Measurements from ENCODE around the gene GTF2IRD2.
"Not testable (repeated sequence)": the region's sequence is repeated elsewhere in the genome, so short reads cannot be mapped to it uniquely, and the experiment has no call there.

The GTF2IRD2 gene

GRCh38 chr7:74850833-74851721, at the start of gene GTF2IRD2:
GTF2IRD2 (minus strand) TSS chr7:74851605; CDS start chr7:74836378, 15,227 bp downstream.
- not testable (repeated sequence) for DNase-seq (ENCODE audit: low read depth); H3K4me3 ChIP-seq (ENCODE audit: low read length)

GRCh38 chr7:74890158-74891123, 39.0 kb upstream of the GTF2IRD2 start:
- peak; percentile 22 for DNase-seq (ENCODE audit: low read depth)
- H3K4me3 ChIP-seq (ENCODE audit: low read length): peak overlapping the region; percentile 57

- H3K4me3 ChIP-seq (ENCODE audit: low read length): peak overlapping the region; percentile 23
- DNase-seq (ENCODE audit: low read depth): not testable (repeated sequence)
These were observed 38.2 kb upstream of the GTF2IRD2 start for GRCh38 chr7:74889518-74890129.

- H3K4me3 ChIP-seq (ENCODE audit: low read length); DNase-seq (ENCODE audit: low read depth): not testable (repeated sequence)
These were observed 33.9 kb upstream of the GTF2IRD2 start for GRCh38 chr7:74885295-74885694.

GRCh38 chr7:74882110-74882509, 30.7 kb upstream of the GTF2IRD2 start:
- DNase-seq (ENCODE audit: low read depth); H3K4me3 ChIP-seq (ENCODE audit: low read length): not testable (repeated sequence)

GRCh38 chr7:74874748-74875512, 23.5 kb upstream of the GTF2IRD2 start:
- H3K4me3 ChIP-seq (ENCODE audit: low read length); DNase-seq (ENCODE audit: low read depth): not testable (repeated sequence)

GRCh38 chr7:74874104-74874747, 22.8 kb upstream of the GTF2IRD2 start:
- not testable (repeated sequence) for H3K4me3 ChIP-seq (ENCODE audit: low read length); DNase-seq (ENCODE audit: low read depth)

GRCh38 chr7:74872542-74872941, 21.1 kb upstream of the GTF2IRD2 start:
- H3K4me3 ChIP-seq (ENCODE audit: low read length); DNase-seq (ENCODE audit: low read depth): not testable (repeated sequence)

- not testable (repeated sequence) for DNase-seq (ENCODE audit: low read depth); H3K4me3 ChIP-seq (ENCODE audit: low read length)
These were observed 14.4 kb upstream of the GTF2IRD2 start for GRCh38 chr7:74865777-74866176.

- not testable (repeated sequence) for H3K4me3 ChIP-seq (ENCODE audit: low read length); DNase-seq (ENCODE audit: low read depth)
These were observed 1.6 kb downstream of the GTF2IRD2 start for GRCh38 chr7:74849853-74850252.

- not testable (repeated sequence) for H3K4me3 ChIP-seq (ENCODE audit: low read length); DNase-seq (ENCODE audit: low read depth)
These were observed 21.0 kb downstream of the GTF2IRD2 start for GRCh38 chr7:74830411-74830810.

- DNase-seq (ENCODE audit: low read depth); H3K4me3 ChIP-seq (ENCODE audit: low read length): not testable (repeated sequence)
These were observed 21.4 kb downstream of the GTF2IRD2 start for GRCh38 chr7:74829959-74830358.

- DNase-seq (ENCODE audit: low read depth); H3K4me3 ChIP-seq (ENCODE audit: low read length): not testable (repeated sequence)
These were observed 30.1 kb downstream of the GTF2IRD2 start for GRCh38 chr7:74821259-74821658.

GRCh38 chr7:74820146-74820805, 31.1 kb downstream of the GTF2IRD2 start:
- DNase-seq (ENCODE audit: low read depth): not testable (repeated sequence)

GRCh38 chr7:74815882-74816281, 35.5 kb downstream of the GTF2IRD2 start:
- H3K4me3 ChIP-seq (ENCODE audit: low read length): not testable (repeated sequence)

More at GRCh38 chr7:74820146-74820805, 31.1 kb downstream of the GTF2IRD2 start:
- not testable (repeated sequence) for H3K4me3 ChIP-seq (ENCODE audit: low read length)

GRCh38 chr7:74798644-74799043, 52.8 kb downstream of the GTF2IRD2 start:
- DNase-seq (ENCODE audit: low read depth); H3K4me3 ChIP-seq (ENCODE audit: low read length): not testable (repeated sequence)

More at GRCh38 chr7:74815882-74816281, 35.5 kb downstream of the GTF2IRD2 start:
- DNase-seq (ENCODE audit: low read depth): not testable (repeated sequence)

GRCh38 chr7:74797848-74798622, 53.4 kb downstream of the GTF2IRD2 start:
- H3K4me3 ChIP-seq (ENCODE audit: low read length); DNase-seq (ENCODE audit: low read depth): not testable (repeated sequence)

All from retinal pigment epithelial cell (primary cell).